HG02885 (cell line): ENCODE data around the gene LDHB.
"Not testable (repeated sequence)": the region's sequence is repeated elsewhere in the genome, so short reads cannot be mapped to it uniquely, and the experiment has no call there.

Experiments
- ATAC-seq: cut with Tn5 transposase; IDR thresholded peaks from one replicate; pipeline ENCODE4 v1.9.1; 2021; ENCODE audit warnings: mild to moderate bottlenecking; ENCODE audit not compliant: unreplicated experiment, poor library complexity

The LDHB gene

DNA sequence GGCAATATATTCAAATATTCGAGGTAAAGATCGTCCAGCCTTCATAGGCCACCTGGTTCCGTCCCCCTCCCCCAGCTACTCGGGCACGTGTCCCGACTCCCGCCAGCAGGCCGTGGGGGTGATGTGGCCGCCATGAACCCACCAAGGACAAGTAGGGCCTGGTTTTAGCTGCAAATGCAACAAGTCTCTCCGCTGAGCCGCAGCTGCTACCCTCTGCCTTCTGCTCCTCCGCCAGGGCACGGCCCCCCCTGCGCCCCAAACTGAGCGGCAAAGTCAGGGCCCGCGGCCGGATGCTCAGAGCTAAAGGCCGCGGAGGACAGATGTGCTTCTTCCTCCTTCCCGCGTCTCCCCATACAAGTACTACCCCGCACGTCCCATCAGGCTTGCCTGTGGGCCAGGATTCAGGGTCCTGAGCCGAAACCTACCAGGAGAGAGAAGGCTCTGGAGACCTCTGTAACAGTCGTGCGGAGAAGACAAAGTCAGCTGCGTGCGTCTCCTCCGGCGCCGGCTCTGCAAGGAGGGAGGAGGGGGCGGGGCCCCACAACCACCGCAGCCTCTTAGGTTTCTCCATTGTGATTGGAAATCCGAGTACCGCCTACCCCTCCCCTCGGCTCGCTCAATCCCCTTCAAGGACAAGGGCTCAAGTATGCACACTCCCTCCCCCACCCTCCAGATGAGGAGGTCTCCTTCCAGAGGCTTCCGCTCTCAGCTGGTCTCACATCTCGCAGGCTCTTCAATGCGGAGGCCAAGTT, at the start of gene LDHB:
TSS of gene LDHB (minus strand) at position 517 of the 752 bp plus-strand sequence. CDS start 3,171 bp downstream, outside the sequence.
- ATAC-seq: peak; percentile 95

DNA sequence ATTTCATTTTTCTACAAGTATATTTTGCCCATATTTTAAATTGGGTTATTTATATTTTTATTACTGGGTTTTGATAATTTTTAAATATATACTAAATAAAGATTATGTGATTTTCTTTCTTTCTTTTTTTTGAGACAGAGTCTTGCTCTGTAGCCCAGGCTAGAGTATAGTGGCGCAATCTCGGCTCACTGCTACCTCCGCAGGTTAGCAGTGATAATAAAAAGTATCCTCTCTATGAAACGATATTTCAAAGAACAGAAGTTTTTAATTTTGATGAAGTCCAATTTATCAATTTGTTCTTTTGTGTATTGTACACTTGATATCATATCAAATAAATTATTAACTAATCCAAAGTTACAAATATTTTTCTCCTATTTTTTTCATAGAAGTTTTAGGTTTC, 47.2 kb upstream of the LDHB start:
- ATAC-seq: no peak

DNA sequence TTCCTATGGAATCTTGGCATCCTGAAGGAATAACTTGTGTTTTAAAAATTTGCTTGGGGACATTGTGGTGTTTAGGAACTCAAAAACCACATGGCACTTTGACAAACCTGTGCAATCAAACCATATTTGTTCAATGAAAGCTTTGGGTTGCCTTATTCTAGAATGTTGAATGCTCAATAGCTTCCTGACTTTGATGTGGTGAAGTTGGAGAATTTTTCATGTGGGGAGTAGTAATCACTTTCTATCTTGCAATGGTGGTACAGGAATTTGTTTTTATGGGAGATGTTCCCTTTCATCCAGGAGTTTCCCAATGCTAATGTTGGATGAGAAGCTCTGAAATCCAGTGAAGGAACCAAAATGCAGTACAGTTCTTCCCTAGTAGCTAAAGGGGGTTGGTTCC, 42.2 kb upstream of the LDHB start:
- no peak for ATAC-seq

DNA sequence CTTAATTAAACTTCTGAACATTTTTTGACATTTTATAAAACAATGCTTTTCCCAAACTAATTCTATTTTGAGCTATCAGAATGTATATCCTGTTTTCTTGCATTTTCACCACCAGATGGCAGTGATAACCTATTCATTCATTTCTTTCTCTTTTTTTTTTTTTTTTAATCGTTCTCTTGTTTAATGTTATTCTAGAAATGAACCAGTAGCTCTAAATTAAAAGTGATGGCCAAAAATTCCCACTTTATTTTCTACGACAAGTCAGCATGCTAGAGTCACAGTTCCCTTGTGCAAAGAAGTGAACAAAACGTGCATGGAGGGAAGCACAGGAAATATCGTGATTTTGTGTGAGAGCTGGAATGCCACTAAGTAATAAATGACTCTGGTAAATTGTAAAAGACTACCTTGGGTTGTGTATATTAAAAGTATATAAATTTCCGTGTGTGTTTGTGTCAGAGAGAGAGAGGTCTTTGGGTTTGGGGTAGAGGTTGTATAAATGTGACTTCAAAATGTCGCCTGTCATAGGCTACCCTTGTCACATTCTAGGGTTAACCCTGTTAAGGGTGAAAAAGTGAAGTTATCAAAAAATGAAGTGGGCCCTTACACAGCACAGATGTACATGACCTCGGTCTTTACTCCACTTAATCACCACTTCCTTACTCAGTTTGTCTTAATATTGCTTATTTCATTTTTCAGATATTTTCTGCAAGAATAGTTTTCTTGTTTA, 40.4 kb upstream of the LDHB start:
- ATAC-seq: no peak

DNA sequence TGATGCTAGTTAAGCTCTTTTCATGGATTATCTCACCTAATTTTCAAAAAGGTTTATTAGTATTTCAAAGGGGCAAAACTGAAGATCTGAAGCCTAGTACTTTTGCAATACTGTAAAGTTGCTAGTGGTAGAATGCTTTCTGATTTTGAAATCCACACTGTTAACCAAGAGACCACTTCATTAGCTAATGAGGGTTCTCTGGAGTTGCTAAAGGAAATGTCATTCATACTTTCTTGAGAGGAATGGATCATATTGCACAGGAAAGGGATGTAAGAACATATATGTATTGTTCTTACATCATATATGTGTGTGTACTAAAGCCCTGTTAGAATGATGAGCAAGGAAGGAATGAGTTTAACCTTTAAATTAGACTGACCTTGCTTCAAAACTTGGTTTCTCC, 39.0 kb upstream of the LDHB start:
- no peak for ATAC-seq

DNA sequence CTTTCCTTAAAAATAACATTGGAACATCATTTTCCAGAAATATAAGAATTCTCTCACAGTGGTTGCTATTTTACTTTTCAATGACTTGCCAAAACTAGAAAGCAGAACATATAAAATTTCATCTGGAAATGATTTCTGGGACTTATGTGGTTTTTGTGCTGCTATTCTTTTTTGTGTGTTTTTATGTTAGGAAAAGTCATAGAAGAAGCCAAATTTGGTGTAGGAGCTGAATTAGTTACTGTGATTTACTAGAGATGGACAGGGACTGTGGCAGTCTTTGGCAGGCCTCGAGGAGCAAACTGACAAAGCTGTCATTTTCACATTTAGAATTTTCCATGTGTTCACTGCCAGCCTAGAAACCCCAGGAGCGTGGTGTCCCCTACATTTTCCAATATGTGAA, 38.3 kb upstream of the LDHB start:
- ATAC-seq: no peak

DNA sequence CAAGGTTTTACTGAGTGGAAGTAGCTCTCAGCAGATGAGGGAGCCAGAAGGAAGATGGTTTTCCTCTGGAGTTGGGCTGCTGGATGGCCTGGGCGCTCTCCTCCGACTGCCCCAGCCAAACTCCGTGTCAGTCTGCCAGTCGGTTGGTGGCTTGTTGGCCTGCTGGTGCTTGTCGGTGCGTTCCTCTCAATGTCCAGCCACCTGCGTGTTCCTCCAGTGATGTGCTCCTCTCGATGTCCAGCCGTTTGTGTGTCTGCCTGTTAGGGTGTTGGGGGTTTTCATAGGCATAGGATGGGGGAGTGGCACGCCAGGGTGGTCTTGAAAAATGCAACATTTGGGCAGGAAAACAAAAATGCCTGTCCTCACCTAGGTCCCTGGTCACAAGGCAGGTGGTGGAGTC, 37.0 kb upstream of the LDHB start:
- ATAC-seq: no peak

DNA sequence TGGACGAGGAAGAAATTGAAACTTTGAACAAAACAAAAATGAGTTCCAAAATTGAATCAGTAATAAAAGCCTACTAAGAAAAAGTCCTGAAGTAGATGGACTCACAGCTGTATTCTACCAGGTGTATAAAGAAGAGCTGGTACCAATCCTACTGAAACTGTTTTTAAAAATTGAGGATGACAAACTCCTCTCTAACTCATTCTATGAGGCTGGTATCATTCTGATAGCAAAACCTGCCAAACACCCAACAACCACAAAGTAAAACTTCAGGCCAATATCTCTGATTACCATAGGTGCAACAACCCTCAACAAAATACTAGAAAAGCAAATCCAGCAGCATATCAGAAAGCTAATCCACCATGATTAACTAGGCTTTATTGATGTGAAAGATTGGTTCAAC, 33.9 kb upstream of the LDHB start:
- no peak for ATAC-seq

DNA sequence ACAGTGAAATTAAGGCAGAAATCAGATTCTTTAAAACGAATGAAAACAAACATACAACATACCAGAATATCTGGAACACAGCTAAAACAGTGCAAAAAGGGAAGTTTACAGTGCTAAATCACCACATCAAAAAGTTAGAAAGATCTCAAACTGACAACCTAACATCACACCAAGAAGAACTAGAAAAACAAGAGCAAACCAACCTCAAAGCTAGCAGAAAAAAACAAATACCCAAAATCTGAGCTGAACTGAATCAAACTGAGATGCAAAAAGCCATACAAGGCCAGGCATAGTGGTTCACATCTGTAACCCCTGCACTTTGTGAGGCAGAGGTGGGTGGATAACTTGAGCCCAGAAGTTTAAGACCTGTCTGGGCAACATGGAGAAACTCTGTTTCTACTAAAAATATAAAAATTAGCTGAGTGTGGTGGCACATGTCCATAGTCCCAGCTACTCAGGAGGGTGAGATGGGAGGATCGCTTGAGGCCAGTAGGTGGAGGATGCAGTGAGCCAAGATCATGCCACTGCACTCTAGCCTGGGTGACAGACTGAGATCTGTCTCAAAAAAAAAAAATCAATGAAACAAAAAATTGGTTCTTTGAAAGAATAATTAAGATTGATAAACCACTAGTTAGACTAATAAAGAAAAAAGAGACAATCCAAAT, 33.2 kb upstream of the LDHB start:
- no peak for ATAC-seq

DNA sequence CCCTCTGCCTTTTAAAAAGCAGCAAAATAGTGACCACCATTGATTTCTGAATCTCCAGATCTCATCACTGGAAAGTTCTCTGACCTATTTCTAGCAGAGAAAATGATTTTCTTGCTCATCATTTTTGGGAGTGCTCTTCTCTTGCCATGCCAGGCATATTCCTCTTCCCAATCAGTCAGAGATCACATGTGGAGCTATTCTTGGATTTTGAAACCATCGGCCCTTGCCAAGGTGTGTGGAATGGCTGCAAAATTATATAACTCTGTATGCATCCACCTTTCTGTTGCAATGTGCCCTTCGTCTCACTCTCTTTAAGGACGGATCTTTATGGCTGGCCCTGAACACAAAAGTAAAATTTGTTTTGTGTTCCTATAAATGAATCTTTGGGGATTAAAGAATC, 25.5 kb upstream of the LDHB start:
- ATAC-seq: no peak

DNA sequence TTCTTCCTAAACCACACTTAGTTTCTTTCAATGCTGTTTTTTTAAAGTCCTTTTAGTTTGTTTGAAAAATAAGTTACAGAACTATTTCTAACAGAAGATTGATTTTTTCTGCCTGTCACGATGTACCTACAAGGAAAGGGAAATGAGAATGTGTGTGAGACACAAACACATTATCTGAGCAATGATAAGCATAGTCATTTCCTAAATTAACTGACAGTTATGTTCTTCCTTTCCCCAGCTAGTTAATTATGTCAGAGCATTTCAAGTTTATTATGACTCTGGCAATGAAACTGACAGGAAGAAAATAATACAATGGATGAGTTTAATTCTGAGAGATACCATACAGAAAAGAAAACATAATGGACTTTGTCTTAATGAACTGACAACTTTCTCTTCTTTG, 21.3 kb upstream of the LDHB start:
- ATAC-seq: no peak

DNA sequence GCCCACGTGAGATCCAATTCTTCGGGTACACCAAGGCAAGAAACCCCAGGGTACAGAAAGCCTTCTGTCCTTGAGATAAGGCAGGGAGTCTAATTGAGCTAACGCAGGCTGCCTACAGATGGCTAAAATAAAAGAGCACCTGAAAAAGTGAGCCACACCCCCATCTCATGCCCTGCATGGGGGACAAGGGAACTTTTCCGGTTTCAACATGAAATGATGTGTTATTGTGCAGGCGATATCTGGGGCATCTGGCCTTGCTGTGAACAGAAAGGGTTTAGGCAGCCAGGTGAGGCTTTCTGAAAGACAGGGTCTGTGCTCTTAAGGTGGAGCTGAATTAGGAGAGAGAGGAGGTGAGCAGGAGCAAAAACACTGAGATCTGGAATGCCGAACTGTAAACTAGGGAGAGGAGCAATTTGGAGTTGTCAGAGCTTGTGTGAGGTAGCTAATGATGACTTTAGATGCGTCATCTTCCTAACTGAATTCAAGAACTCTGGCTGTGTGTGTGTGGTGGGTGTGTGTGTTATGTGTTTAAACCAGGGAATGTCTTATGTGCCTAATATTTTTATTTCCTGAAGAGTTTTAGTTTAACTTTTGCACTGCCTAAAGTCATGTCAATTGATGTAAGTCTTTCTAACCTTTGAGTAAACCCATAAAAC, 20.1 kb upstream of the LDHB start:
- ATAC-seq: no peak

DNA sequence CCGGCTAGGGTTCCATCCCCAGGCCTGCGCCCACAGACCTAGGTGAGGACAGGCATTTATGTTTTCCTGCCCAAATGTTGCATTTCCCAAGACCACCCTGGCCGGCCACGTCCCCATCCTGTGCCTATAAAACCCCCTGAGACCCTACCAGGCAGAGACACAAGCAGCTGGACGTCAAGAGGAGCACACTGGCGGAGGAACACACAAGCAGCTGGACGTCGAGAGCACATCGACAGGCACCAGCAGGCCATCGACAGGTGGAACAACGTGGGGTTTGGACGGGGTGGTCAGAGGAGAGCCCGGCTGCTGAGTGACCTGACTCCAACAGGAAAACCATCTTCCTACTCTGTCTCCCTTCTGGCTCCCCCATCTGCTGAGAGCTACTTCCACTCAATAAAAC, 19.6 kb upstream of the LDHB start:
- ATAC-seq: no peak

DNA sequence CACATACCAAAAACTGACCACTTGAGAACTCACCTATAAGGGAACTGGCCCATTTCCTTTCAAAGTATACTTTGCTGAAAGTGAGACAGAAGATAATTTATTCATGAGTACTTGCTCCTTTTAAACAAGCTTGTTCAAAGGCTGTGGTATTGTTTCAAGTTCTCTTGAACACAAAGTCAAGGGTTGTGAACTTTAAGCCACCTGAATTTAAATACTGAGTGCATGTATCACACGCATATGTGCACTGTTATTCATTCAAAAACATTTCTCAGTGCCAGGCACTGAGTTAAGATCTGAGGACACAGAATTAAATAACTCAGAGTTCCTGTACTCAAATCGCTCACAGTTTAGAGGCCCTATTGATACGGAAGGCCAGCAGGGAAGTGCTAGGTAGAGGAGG, 19.1 kb upstream of the LDHB start:
- no peak for ATAC-seq

DNA sequence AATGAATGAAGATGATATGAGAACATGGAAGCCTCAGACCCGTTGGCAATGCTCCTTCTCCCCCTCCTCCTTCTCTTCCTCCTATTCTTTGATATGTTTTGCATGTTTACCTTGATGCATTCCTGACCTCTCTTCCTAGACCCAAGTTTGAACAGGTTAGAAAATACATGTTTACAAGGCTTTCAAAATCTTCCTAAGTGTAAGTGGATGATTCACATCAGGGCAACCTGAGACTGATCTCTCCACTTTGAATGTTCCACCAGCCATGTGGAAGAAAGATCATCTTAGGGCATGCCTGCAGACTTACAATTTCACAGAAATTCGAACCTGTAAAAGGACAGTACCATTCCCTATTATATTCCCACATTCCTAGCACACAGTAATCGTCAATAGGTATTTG, 18.0 kb upstream of the LDHB start:
- no peak for ATAC-seq

DNA sequence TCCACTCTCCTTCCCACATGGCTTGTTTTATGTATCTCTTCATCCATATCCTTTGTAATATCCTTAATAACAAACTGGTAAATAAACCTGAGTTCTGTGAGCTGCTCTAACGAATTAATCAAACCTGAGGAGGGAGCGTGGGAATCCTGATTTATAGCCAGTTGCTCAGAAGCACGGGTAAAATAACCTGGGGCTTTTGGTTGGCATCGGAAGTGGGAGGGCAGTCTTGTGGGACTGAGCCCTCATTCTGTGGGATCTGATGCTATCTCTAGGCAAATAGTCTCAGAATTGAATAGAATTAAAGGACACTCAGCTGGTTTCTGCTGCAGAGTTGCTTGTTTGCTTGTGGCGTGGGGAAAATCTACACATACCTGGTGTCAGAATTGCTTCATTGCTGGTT, 17.5 kb upstream of the LDHB start:
- ATAC-seq: no peak

DNA sequence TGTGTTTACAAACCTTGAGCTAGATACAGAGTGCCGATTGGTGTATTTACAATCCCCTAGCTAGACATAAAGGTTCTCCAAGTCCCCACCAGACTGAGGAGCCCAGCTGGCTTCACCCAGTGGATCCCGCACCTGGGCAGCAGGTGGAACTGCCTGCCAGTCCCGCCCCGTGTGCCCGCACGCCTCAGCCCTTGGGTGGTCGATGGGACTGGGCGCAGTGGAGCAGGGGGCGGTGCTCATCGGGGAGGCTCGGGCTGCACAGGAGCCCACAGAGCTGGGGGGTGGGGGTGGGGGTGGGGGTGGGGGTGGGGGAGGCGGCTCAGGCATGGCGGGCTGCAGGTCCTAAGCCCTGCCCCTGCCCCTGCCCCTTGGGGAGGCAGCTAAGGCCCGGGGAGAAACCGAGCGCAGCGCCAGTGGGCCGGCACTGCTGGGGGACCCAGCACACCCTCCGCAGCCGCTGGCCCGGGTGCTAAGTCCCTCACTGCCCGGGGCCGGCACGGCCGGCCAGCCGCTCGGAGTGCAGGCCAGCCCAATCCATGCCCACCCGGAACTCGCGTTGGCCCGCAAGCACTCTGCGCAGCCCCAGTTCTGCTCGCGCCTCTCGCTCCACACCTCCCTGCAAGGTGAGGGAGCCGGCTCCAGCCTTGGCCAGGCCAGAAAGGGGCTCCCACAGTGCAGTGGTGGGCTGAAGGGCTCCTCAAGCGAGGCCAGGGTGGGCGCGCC, 16.3 kb upstream of the LDHB start:
- ATAC-seq: not testable (repeated sequence)

DNA sequence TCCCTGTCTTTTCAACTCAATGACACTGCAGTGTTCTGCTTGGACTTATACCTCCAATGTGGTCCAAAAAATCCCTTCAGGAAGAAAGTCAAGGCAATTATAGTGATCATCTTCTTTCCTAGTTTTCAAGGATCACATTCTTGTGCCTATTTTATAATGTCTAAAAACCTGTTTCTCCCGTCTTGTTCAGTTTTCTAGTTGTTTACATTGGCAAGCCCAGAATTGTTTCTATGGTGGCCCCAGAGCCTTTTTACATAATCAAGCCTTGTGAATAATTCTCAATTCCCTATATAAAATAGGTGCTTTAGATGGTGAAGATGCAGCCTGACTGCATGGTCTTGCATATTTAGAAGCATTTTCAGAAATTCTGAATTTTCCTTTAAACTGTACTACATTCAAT, 14.5 kb upstream of the LDHB start:
- no peak for ATAC-seq

DNA sequence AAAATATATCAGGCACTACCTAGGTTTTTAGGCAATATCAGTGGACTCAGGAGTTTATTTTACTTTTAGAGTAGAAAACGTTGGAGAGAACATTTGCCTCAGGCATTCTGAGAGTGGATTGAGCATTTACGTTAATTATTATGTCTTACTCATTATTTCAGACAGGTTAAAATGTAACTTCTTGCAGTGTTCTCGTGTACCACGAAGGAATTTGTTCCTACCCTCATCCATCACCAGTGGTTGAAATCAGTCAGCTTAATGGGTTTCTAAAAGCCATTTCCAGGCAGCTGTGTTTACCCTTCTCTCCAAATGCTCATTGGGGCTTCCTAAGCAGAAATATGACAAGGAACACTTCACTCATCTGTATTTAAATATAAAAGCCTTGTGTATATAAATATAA, 9.1 kb upstream of the LDHB start:
- no peak for ATAC-seq

DNA sequence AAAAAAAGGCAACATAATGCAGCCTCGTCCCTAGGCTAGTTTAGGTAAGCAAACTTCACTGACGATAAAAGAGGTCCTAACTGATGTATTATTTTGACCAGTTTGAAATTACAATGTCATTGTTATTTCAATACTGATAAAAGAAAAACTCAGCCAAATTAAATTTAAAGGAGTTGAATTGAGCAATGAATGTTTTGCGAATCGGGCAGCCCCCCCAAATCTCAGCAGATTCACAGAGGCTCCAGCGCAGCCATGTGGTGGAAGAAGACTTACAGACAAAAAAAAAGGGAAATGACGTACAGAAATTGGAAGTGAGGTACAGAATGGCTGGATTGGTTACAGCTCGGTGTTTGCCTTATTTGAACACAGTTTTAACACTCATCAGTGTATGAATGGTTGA, 8.2 kb upstream of the LDHB start:
- no peak for ATAC-seq
